Endothelial cell of umbilical vein (primary cell): ENCODE results near the gene SECTM1. TPM values are rescaled to one million over a fixed set of nuclear protein-coding genes. Genes with fewer than 3 reads are reported as not detected.

ENCODE experiments used
- BruUV-seq: library from RNA; stranded (reverse); fragments of 400-500 nt; replicated peaks from 2 replicates; lab custom pipeline; 2021; lab: Mats Ljungman, UMichigan
- CTCF ChIA-PET: fragments of 300-600, 350-600 bp; sonication (Branson Sonifier 250); formaldehyde crosslinking; loops from one replicate; lab custom pipeline; 2021; ENCODE audit warnings: antibody characterized with exemption, inconsistent platforms; lab: Charles Lee
- POLR2A ChIA-PET: fragments of 300-600, 350-600 bp; sonication (Branson Sonifier 250); formaldehyde crosslinking; loops from one replicate; lab custom pipeline; 2021; ENCODE audit warnings: antibody characterized with exemption, inconsistent platforms; lab: Charles Lee
- DNase-seq: peaks from one replicate; pipeline ENCODE4 v3.0.0-alpha.2; 2011; ENCODE audit warnings: low read depth, low spot score
- FAIRE-seq: peaks from 2 replicates; lab custom pipeline; 2011; peaks lifted over from hg19 to GRCh38; lab: Jason Lieb, UNC
- H2AFZ ChIP-seq: 2 replicates; pipeline ENCODE4 v1.6.0; 2012; ENCODE audit warnings: low read depth, low read length, control low read depth, inconsistent platforms
- H3K27ac ChIP-seq: 2 replicates; pipeline ENCODE4 v1.5.1; 2011; ENCODE audit warnings: low read depth, mild to moderate bottlenecking, control low read depth, low read length, moderate library complexity; ENCODE audit not compliant: insufficient read depth
- H3K27me3 ChIP-seq, 2 experiments: 2 replicates each; pipeline versions ENCODE4 v1.6.0 to v1.6.1; 2011; ENCODE audit warnings: low read length in 2 of 2, mixed read lengths in 1 of 2; ENCODE audit not compliant: control insufficient read depth in 2 of 2, insufficient read depth in 2 of 2
- H3K36me3 ChIP-seq, 2 experiments: 2 replicates in 1 of 2; 3 replicates in 1 of 2; pipeline ENCODE4 v1.5.1; 2011; ENCODE audit warnings: low read length in 2 of 2, mild to moderate bottlenecking in 1 of 2, moderate library complexity in 1 of 2; ENCODE audit not compliant: control insufficient read depth in 2 of 2, insufficient read depth in 2 of 2; ENCODE audit errors: extremely low read depth in 1 of 2
- H3K4me1 ChIP-seq: 3 replicates; pipeline ENCODE4 v1.5.1; 2011; ENCODE audit warnings: mild to moderate bottlenecking, low read length; ENCODE audit not compliant: control insufficient read depth, insufficient read depth; ENCODE audit errors: extremely low read depth
- H3K4me2 ChIP-seq: 2 replicates; pipeline ENCODE4 v1.6.1; 2011; ENCODE audit warnings: low read length, control low read depth, mixed read lengths; ENCODE audit not compliant: insufficient read depth
- H3K4me3 ChIP-seq, 3 experiments: fragments of 200-600 bp in 1 of 3; sonication (generic), shearing (Covaris generic) in 1 of 3; replicated peaks in 1 of 3; 2 replicates each; pipeline ENCODE4 v1.5.1; 2011 to 2016; ENCODE audit warnings: control low read depth in 3 of 3, low read length in 3 of 3, mild to moderate bottlenecking in 2 of 3, inconsistent platforms in 1 of 3, low read depth in 1 of 3, moderate library complexity in 1 of 3; ENCODE audit not compliant: insufficient read depth in 1 of 3
- H3K79me2 ChIP-seq: 2 replicates; pipeline ENCODE4 v1.6.0; 2012; ENCODE audit warnings: low read length, inconsistent platforms; ENCODE audit not compliant: control insufficient read depth, insufficient read depth
- H3K9ac ChIP-seq: replicated peaks from 2 replicates; pipeline ENCODE3; 2011; ENCODE audit warnings: low read length, control low read depth; ENCODE audit not compliant: insufficient read depth; ENCODE audit errors: extremely low read depth
- H3K9me1 ChIP-seq: replicated peaks from 3 replicates; pipeline ENCODE4 v1.6.0; 2011; ENCODE audit warnings: mild to moderate bottlenecking, low read length; ENCODE audit not compliant: control insufficient read depth, insufficient read depth; ENCODE audit errors: extremely low read depth
- H3K9me3 ChIP-seq: replicated peaks from 2 replicates; pipeline ENCODE4 v1.5.1; 2012; ENCODE audit warnings: low read length, inconsistent platforms; ENCODE audit not compliant: control insufficient read depth, insufficient read depth
- H4K20me1 ChIP-seq: replicated peaks from 2 replicates; pipeline ENCODE3; 2011; ENCODE audit warnings: mild to moderate bottlenecking, low read length; ENCODE audit not compliant: control insufficient read depth, insufficient read depth; ENCODE audit errors: extremely low read depth
- EZH2 ChIP-seq: IDR thresholded peaks from 2 replicates; pipeline ENCODE4 v1.6.1; 2012; ENCODE audit warnings: borderline replicate concordance, low read depth, mild to moderate bottlenecking, moderate library complexity, low read length, inconsistent platforms; ENCODE audit not compliant: severe bottlenecking
- FOS ChIP-seq: IDR thresholded peaks from 2 replicates; pipeline ENCODE4 v1.6.1; 2011; ENCODE audit warnings: mild to moderate bottlenecking, low read length, moderate library complexity, borderline replicate concordance; ENCODE audit not compliant: insufficient read depth
- GATA2 ChIP-seq: IDR thresholded peaks from 2 replicates; pipeline ENCODE4 v1.7.0; 2011; ENCODE audit warnings: low read depth, mild to moderate bottlenecking, moderate library complexity, mixed read lengths, low read length; ENCODE audit not compliant: insufficient read length, insufficient read depth
- JUN ChIP-seq: IDR thresholded peaks from 2 replicates; pipeline ENCODE4 v1.6.1; 2011; ENCODE audit warnings: borderline replicate concordance, low read depth; ENCODE audit not compliant: insufficient read length, insufficient read depth
- MAX ChIP-seq: IDR thresholded peaks from 2 replicates; pipeline ENCODE4 v1.6.1; 2011; ENCODE audit not compliant: insufficient read depth, insufficient read length
- POLR2A ChIP-seq: IDR thresholded peaks from 2 replicates; pipeline ENCODE4 v1.6.1; 2012; ENCODE audit warnings: low read depth, mild to moderate bottlenecking, control low read depth, low read length
- dilution Hi-C: fragments of 300-500 bp; cut with MboI; formaldehyde crosslinking; loops from one replicate; pipeline ENCODE4 v1.15.0; 2019; ENCODE audit warnings: low sequenced_read_pairs; ENCODE audit not compliant: extremely low pct_ligation_motif_present
- intact Hi-C: fragments of 100-400 bp; cut with micrococcal nuclease; formaldehyde crosslinking; loops from one replicate; pipeline ENCODE4 v1.10.0; 2022
- polyA plus RNA-seq, 4 experiments: library from polyadenylated mRNA; depleted of rRNA in 3 of 4; stranded (reverse) in 3 of 4; unstranded in 1 of 4; fragments of >200 nt; gene quantifications; 2 replicates each; pipeline versions ENCODE4 v1.2.1 to v1.2.3, GENCODE V29; 2011 to 2012; ENCODE audit warnings: missing spikeins in 1 of 4
- total RNA-seq: library from RNA; stranded (reverse); gene quantifications from 2 replicates; pipeline ENCODE4 v1.2.3, GENCODE V29; 2021

Gene SECTM1
- total and polyA plus RNA-seq, 2 donors (not counting 3 experiments of a cell fraction or from before 2014, with no cell fraction given) = 1.9 to 2.3 TPM

GRCh38 chr17:82328994-82329507, 4.5 kb downstream of the SECTM1 start:
- BruUV-seq = no TSS peak
- DNase-seq = no peak
- no peaks in the 10 kb centered on the region for H3K79me2 ChIP-seq
- H4K20me1 ChIP-seq = no peaks in the 10 kb centered on the region
- no peak overlapping the region for H2AFZ ChIP-seq
- ChIA-PET POLR2A (no interaction called here), CTCF (no interaction called here)
- no peak for FAIRE-seq
- no peak overlapping the region for H3K27ac ChIP-seq
- H3K4me1 ChIP-seq = peaks cover under 1% of the 10 kb centered on the region
- intact Hi-C loops = no loop called here
- H3K4me3 ChIP-seq = no peak overlapping the region
- dilution Hi-C loops = no loop called here
- H3K4me2 ChIP-seq = no peak overlapping the region
- H3K27me3 ChIP-seq = peaks cover 0 to 2% of the 10 kb centered on the region in 2 experiments
- H3K36me3 ChIP-seq = no peaks in the 10 kb centered on the region
- H3K9me3 ChIP-seq = no peaks in the 10 kb centered on the region
- H3K9me1 ChIP-seq = no peaks in the 10 kb centered on the region
- no peak overlapping the region for H3K9ac ChIP-seq
- TF ChIP-seq POLR2A = no peak
- no peak for TF ChIP-seq JUN
- no peak for TF ChIP-seq MAX
- TF ChIP-seq EZH2 = no peak
- no peak for TF ChIP-seq FOS

- Histone ChIP-seq H3K27me3 (peaks cover 0 to 2% of the 10 kb centered on the region in 2 experiments), H3K4me3 (no peak overlapping the region), H3K36me3 (no peaks in the 10 kb centered on the region), H3K4me1 (no peaks in the 10 kb centered on the region), H3K79me2 (no peaks in the 10 kb centered on the region), H3K9me1 (no peaks in the 10 kb centered on the region), H3K4me2 (no peak overlapping the region), H3K27ac (no peak overlapping the region), H3K9ac (no peak overlapping the region), H2AFZ (no peak overlapping the region), H4K20me1 (no peaks in the 10 kb centered on the region), H3K9me3 (no peaks in the 10 kb centered on the region)
- CTCF ChIA-PET = no interaction called here
- dilution Hi-C loops = no loop called here
- TF ChIP-seq JUN = no peak
- no peak for TF ChIP-seq GATA2
- BruUV-seq = no TSS peak
- intact Hi-C loops = no loop called here
- POLR2A ChIA-PET = no interaction called here
- no peak for DNase-seq
- FAIRE-seq = no peak
Observed at GRCh38 chr17:82328141-82328993, 5.2 kb downstream of the SECTM1 start.
